Measurements from ENCODE around the gene ZBTB20. TPM values are rescaled to one million over a fixed set of nuclear protein-coding genes. Genes with fewer than 3 reads are reported as not detected.

Gene ZBTB20
- total RNA-seq, 1 donor from 2014 or later: 24.0 TPM

GRCh38 chr3:114624571-114625181 lies 522.4 kb downstream of the ZBTB20 start:
- peak; percentile 98 for DNase-seq

- DNase-seq: peak; percentile 75
Observed at GRCh38 chr3:114624047-114624445, 523.0 kb downstream of the ZBTB20 start.

GRCh38 chr3:114623420-114624046 lies 523.6 kb downstream of the ZBTB20 start:
- peak; percentile 67 for DNase-seq

GRCh38 chr3:114622001-114622400 lies 525.1 kb downstream of the ZBTB20 start:
- DNase-seq: no peak

- DNase-seq: no peak
Observed at GRCh38 chr3:114619771-114620170, 527.3 kb downstream of the ZBTB20 start.

- no peak for DNase-seq
Observed at GRCh38 chr3:114615523-114616085, 531.5 kb downstream of the ZBTB20 start.

- DNase-seq: no peak
Observed at GRCh38 chr3:114609973-114610630, 537.0 kb downstream of the ZBTB20 start.

- peak; percentile 54 for DNase-seq
Observed at GRCh38 chr3:114608293-114608692, 538.8 kb downstream of the ZBTB20 start.

GRCh38 chr3:114606336-114606735 lies 540.8 kb downstream of the ZBTB20 start:
- DNase-seq: peak; percentile 75

GRCh38 chr3:114600571-114600970 lies 546.5 kb downstream of the ZBTB20 start:
- no peak for DNase-seq

GRCh38 chr3:114597871-114598270 lies 549.2 kb downstream of the ZBTB20 start:
- no peak for DNase-seq

- DNase-seq: peak; percentile 21
Observed at GRCh38 chr3:114597012-114597411, 550.1 kb downstream of the ZBTB20 start.

- DNase-seq: no peak
Observed at GRCh38 chr3:114596147-114596546, 550.9 kb downstream of the ZBTB20 start.

- no peak for DNase-seq
Observed at GRCh38 chr3:114595522-114596028, 551.5 kb downstream of the ZBTB20 start.

GRCh38 chr3:114590309-114591047 lies 556.6 kb downstream of the ZBTB20 start:
- DNase-seq: no peak

GRCh38 chr3:114587986-114588385 lies 559.1 kb downstream of the ZBTB20 start:
- no peak for DNase-seq

- DNase-seq: no peak
Observed at GRCh38 chr3:114586119-114586518, 561.0 kb downstream of the ZBTB20 start.

- DNase-seq: no peak
Observed at GRCh38 chr3:114585687-114586086, 561.4 kb downstream of the ZBTB20 start.

GRCh38 chr3:114584734-114585371 lies 562.2 kb downstream of the ZBTB20 start:
- no peak for DNase-seq

- DNase-seq: no peak
Observed at GRCh38 chr3:114582929-114583328, 564.2 kb downstream of the ZBTB20 start.

GRCh38 chr3:114572364-114573062 lies 574.6 kb downstream of the ZBTB20 start:
- DNase-seq: no peak

- no peak for DNase-seq
Observed at GRCh38 chr3:114571363-114571762, 575.7 kb downstream of the ZBTB20 start.
